Stimulated activated CD4-positive, alpha-beta T cell treated with anti-CD3 and anti-CD28 coated beads, Interleukin-4, amount 100 ng/mL, for 24 hours (primary cell): ENCODE measurements around the gene NCKAP1.
"Not testable (repeated sequence)": the region's sequence is repeated elsewhere in the genome, so short reads cannot be mapped to it uniquely, and the experiment has no call there.

Experiments used
- DNase-seq: peaks from one replicate; pipeline ENCODE4 v3.0.0-alpha.2; 2020

The NCKAP1 gene

GRCh38 chr2:183038341-183039300, at the start of gene NCKAP1:
TSS of gene NCKAP1 (minus strand) at chr2:183038457. CDS start at chr2:183038099, 358 bp downstream.
- peak; percentile 87 for DNase-seq

- DNase-seq = no peak
Observed at GRCh38 chr2:183081911-183082310, 43.7 kb upstream of the NCKAP1 start.

GRCh38 chr2:183079139-183079775, 41.0 kb upstream of the NCKAP1 start:
- DNase-seq = no peak

- peak; percentile 87 for DNase-seq
Observed at GRCh38 chr2:183078464-183079138, 40.3 kb upstream of the NCKAP1 start, which contains the start of gene DUSP19. TSS of gene DUSP19 (plus strand) at chr2:183078747. CDS start at chr2:183078934, 187 bp downstream.

GRCh38 chr2:183078163-183078463, 39.9 kb upstream of the NCKAP1 start:
- DNase-seq = peak; percentile 10

- DNase-seq = no peak
Observed at GRCh38 chr2:183072177-183072576, 33.9 kb upstream of the NCKAP1 start.

- no peak for DNase-seq
Observed at GRCh38 chr2:183070942-183071844, 32.9 kb upstream of the NCKAP1 start.

GRCh38 chr2:183069174-183069573, 30.9 kb upstream of the NCKAP1 start:
- DNase-seq = no peak

- DNase-seq = no peak
Observed at GRCh38 chr2:183068561-183068960, 30.3 kb upstream of the NCKAP1 start.

- DNase-seq = no peak
Observed at GRCh38 chr2:183063083-183063482, 24.8 kb upstream of the NCKAP1 start.

GRCh38 chr2:183060571-183061231, 22.4 kb upstream of the NCKAP1 start:
- no peak for DNase-seq

GRCh38 chr2:183059561-183059960, 21.3 kb upstream of the NCKAP1 start:
- no peak for DNase-seq

GRCh38 chr2:183057333-183057985, 19.2 kb upstream of the NCKAP1 start:
- no peak for DNase-seq

GRCh38 chr2:183049420-183049819, 11.2 kb upstream of the NCKAP1 start:
- DNase-seq = no peak

GRCh38 chr2:183047486-183048125, 9.3 kb upstream of the NCKAP1 start:
- DNase-seq = not testable (repeated sequence)

- not testable (repeated sequence) for DNase-seq
Observed at GRCh38 chr2:183043580-183043979, 5.3 kb upstream of the NCKAP1 start.

- no peak for DNase-seq
Observed at GRCh38 chr2:183040604-183041003, 2.3 kb upstream of the NCKAP1 start.

GRCh38 chr2:183037553-183038340, 510 bp downstream of the NCKAP1 start:
- DNase-seq = peak; percentile 35

GRCh38 chr2:183037074-183037552, 1.1 kb downstream of the NCKAP1 start:
- DNase-seq = no peak
